ENCODE results near the gene ACTR1A.
A peak's percentile ranks its signal among the peaks of the same experiment; 100 is the strongest.
"Not testable (repeated sequence)": the region's sequence is repeated elsewhere in the genome, so short reads cannot be mapped to it uniquely, and the experiment has no call there.

The ACTR1A gene

DNA sequence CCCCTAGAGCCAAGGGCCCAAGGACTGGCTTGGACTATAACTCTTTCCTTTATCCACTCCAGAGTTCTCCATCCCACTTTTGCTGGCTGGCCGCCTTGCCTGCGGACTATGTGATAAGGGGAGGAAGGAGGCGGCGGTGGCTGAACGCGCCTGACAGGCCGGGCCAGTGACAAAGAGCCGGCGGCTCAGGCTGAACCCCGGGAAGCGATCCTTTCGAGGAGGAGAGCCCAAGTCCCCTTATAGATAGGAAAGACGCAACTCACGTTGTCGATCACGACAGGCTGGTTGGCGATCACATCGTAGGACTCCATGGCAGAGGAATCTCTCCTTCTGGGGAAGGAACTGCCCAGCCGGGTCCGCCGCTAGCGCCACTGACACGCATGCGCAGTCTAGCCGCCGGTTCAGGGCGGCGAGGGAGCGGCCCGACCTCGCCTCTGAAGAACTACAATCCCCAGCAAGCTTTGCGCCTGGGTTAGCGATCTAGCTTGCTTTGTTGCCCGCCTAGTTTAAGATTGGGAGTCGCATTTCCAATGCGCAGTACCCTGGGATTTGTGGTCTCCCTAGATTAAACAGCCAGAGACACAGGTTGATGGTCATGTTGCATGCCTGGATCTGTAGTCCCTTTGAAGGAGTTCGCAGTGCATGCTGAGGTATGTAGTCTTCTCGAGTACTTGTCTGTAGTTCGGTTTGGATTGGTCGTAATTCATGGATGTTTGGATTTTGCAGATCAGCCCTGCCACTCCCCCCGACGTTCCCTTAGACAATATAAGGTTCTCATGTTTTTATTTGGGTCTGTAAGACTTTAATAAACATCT lies at the start of gene ACTR1A:
Gene ACTR1A, minus strand, starts transcription at position 376 of the 815 bp plus-strand sequence. Its CDS starts 65 bp downstream, at position 311.
- DNase-seq (ENCODE audit: low spot score) = peak; percentile 99

DNA sequence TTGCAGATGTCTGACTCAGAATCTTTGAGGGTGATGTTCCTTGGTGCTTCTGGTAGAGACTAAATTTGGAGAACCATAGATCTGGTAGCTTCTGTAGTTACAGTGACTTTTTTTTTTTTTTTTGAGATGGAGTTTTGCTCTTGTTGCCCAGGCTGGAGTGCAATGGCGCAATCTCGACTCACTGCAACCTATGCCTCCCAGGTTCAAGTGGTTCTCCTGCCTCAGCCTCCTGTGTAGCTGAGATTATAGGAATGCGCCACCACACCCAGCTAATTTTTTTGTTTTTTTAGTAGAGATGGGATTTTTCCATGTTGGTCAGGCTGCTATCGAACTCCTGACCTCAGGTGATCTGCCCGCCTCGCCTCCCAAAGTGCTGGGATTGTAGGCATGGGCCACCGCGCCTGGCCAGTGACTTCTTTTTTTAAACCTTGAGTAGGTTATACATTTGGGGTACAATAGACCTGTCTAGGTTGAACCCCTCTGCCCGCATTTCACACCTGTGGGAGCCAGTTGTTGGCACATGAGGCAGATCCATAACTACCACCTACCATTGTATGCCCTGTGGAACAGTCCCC lies 48.2 kb upstream of the ACTR1A start:
- no peak for DNase-seq (ENCODE audit: low spot score)

GRCh38 chr10:102549549-102549948 lies 47.0 kb upstream of the ACTR1A start:
- no peak for DNase-seq (ENCODE audit: low spot score)

DNA sequence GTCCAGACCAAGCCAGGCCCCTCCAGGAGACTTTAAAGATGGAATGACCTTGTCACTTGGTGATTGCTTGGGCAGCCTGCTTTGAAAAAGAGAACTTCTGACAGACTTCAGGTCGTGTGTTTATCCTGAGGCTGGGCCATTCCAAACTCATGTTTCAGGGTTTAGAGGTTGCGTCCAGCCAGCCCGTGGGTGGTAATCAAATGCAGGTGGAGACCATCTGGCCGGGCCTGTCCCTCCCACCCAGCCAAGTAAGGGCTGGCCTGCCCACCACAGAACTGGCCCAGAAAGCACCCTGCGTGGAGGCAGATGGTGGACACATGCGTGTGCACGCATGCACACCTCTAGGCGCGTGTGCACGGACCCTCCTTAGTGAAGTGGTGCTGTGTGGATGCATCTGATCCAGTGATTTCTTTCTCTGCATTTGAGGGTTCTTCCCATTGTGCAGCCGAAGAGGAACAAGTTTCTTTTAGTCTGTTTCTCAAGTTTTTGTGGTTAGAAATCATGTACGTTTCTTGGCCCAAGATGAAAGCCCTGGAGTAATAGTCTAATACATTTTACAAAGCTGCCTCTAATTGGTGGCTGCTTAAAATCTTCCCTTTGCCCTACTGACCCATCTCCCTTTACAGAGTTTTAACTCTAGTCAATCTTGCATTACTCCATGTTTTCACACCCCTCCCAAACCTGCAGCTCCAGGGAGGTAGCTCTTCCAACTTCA lies 44.3 kb upstream of the ACTR1A start:
- no peak for DNase-seq (ENCODE audit: low spot score)

DNA sequence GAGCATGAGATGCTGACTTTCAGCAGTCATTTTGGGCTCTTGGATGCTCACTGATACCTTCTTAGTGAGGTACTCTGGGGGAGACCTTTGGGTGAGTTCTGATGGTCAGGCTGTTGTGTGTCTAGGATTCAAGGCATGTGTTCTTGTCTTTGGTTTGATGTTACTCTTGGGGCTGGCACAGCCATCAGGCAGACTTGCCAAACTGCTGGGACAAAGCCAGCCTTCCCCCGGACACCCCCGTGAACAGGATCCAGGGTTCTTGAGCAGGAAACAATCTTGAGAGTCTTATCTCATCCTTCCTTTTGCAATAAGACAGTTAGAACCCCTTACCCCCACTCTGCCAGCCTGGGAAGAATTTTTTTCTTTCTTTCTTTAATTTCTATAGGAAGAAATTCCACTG lies 43.5 kb upstream of the ACTR1A start:
- DNase-seq (ENCODE audit: low spot score) = no peak

DNA sequence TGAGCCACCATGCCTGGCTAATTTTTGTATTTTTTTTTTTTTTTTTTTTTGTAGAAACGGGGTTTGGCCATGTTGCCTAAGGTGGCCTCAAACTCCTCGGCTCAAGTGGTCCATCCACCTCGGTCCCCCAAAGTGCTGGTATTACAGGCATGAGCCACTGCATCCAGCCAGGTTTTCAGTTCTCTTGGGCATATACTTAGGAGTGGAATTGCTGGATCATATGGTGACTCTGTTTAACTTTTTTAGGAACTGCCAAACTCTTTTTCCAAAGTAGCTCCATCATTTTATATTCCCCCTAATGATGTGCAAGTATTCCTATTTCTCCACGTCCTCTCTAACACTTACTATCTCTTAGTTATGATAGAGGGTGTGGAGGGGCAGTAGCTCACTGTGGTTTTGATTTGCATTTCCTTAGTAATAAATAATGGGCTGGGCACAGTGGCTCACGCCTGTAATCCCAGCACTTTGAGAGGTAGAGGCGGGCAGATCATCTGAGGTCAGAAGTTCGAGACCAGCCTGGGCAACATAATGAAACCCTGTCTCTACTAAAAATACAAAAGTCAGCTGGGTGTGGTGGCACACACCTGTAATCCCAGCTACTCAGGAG lies 42.9 kb upstream of the ACTR1A start:
- DNase-seq (ENCODE audit: low spot score) = no peak

GRCh38 chr10:102542800-102543418 lies 40.4 kb upstream of the ACTR1A start:
- DNase-seq (ENCODE audit: low spot score) = no peak

GRCh38 chr10:102540023-102540422 lies 37.5 kb upstream of the ACTR1A start:
- no peak for DNase-seq (ENCODE audit: low spot score)

- DNase-seq (ENCODE audit: low spot score) = no peak
Observed at GRCh38 chr10:102538811-102539210, 36.3 kb upstream of the ACTR1A start.

DNA sequence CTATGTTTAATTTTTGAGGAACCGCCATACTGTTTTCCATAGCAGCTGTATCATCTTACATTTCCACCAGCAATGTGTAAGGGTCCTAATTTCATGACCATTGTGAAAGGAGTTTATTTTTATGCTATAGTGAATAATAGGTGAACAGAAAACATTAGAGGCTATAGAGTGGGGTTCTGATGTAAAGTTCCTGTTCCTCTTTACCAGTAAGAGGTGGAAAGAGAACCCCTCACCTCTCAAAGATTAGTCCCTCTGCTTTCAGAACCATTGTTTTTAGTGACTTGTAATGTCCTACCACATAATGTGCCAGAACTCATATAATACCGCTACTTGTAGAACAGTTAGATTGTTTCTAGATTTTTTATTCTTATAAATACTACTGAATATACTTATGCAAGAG lies 35.4 kb upstream of the ACTR1A start:
- DNase-seq (ENCODE audit: low spot score) = no peak

DNA sequence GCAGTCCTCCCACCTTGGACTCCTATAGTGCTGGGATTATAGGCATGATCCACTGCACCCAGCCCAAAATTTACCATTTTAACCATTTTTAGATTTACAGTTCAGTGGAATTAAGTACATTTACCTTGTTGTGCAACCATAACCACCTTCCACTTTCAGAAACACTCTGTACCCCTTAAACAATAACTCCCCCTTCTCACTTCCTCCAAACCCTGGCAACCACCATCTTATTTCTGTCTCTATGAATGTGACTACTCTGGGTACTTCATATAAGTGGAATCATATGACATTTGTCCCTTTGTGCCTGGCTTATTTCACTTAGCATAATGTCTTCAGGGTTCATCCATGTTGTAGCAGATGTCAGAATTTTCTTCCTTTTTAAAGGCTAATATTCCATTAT lies 34.9 kb upstream of the ACTR1A start:
- no peak for DNase-seq (ENCODE audit: low spot score)

GRCh38 chr10:102535481-102536147 lies 33.1 kb upstream of the ACTR1A start:
- DNase-seq (ENCODE audit: low spot score) = no peak

- not testable (repeated sequence) for DNase-seq (ENCODE audit: low spot score)
Observed at GRCh38 chr10:102534966-102535365, 32.5 kb upstream of the ACTR1A start.

DNA sequence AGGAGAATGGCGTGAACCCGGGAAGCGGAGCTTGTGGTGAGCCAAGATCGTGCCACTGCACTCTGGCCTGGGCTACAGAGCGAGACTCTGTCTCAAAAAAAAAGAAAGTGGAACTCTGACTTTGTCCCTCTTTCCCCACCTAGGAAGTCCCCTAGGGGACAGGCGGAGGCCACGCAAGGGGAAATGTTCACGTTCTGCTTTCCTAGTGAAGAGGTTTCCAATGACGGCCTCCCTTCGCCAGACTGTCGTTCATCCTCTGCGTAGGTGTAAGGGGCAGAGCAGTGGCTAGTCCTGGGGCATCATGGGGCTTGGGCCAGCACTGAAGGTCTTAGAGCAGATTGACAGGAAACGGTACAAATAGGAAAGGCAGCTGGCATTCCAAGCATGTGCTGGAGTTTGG lies 31.8 kb upstream of the ACTR1A start:
- DNase-seq (ENCODE audit: low spot score) = no peak

GRCh38 chr10:102527546-102527945 lies 25.0 kb upstream of the ACTR1A start:
- DNase-seq (ENCODE audit: low spot score) = no peak

- no peak for DNase-seq (ENCODE audit: low spot score)
Observed at GRCh38 chr10:102524746-102525145, 22.2 kb upstream of the ACTR1A start.

- DNase-seq (ENCODE audit: low spot score) = no peak
Observed at GRCh38 chr10:102523250-102524029, 20.9 kb upstream of the ACTR1A start.

- DNase-seq (ENCODE audit: low spot score) = no peak
Observed at GRCh38 chr10:102522874-102523249, 20.4 kb upstream of the ACTR1A start.

DNA sequence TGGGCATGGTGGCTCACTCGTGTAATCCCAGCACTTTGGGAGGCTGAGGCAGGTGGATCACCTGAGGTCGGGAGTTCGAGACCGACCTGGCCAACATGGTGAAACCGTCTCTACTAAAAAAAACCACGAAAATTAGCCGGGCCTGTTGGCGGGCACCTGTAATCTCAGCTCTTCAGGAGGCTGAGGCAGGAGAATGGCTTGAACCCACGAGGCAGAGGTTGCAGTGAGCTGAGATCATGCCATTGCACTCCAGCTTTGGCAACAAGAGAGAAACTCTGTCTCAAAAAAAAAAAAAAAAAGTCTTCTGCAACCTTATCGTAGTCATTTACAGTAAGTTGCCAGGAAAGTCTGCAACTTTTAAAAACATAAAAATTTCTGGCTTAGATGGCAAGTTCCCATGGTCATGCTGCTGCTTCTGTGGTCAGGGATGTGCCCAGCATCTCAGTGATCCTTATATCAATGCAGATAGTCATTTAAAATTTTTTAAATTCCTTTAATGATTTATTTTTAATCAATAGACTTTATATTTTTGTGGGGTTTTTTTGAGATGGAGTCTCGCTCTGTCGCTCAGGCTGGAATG lies 16.8 kb upstream of the ACTR1A start:
- no peak for DNase-seq (ENCODE audit: low spot score)

DNA sequence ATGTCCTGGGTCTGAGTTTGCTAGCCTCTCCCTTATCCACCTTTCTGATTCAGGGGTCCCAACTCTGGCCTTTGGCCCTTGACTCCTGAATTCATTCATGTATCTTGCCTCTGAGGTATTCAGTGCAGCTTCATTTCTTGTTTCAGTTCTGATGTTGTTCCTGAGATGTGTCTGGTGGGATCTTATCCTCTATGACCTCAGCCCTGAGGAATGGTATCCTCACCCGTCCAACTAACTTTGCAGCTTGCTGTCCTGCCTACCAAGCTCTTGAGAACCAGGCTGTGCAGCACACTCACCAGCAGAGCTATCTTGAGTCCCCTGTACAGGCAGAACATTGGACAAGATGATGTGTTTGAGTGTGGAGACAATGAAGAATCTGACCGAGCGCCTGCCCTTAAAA lies 15.0 kb upstream of the ACTR1A start:
- DNase-seq (ENCODE audit: low spot score) = no peak

DNA sequence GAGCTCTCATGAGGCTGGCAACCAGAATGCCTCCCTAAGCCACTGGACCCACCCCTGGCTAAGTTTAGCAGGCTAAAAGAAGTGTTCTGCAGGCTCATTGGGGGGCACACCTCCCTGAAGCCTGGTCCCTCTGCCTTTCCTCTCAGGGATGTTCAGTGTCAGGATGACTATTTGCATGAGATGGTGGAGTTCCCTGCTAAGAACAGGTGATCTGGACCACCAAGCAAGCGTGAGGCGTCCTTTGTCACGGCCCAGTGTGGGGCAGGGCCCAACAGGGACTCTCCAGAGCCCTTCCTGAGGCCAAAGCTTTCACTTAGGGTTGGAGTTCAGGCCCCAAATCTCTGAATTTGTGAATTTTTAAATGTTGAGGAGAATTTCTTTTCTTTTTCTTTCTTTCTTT lies 13.2 kb upstream of the ACTR1A start:
- no peak for DNase-seq (ENCODE audit: low spot score)
